AG20443 (cell line): Measurements from ENCODE around the gene ROR1.
A peak's percentile ranks its signal among the peaks of the same experiment; 100 is the strongest.

Source experiments
- DNase-seq: peaks from one replicate; pipeline ENCODE4 v3.0.0; 2012; ENCODE audit warnings: low spot score, mixed read lengths

ROR1 gene

GRCh38 chr1:63975481-63975880 is 201.7 kb downstream of the ROR1 start:
- no peak for DNase-seq

- DNase-seq: no peak
Observed at GRCh38 chr1:63976006-63976405, 202.2 kb downstream of the ROR1 start.

GRCh38 chr1:63977466-63977865 is 203.6 kb downstream of the ROR1 start:
- no peak for DNase-seq

- no peak for DNase-seq
Observed at GRCh38 chr1:63980740-63981407, 207.1 kb downstream of the ROR1 start.

DNA sequence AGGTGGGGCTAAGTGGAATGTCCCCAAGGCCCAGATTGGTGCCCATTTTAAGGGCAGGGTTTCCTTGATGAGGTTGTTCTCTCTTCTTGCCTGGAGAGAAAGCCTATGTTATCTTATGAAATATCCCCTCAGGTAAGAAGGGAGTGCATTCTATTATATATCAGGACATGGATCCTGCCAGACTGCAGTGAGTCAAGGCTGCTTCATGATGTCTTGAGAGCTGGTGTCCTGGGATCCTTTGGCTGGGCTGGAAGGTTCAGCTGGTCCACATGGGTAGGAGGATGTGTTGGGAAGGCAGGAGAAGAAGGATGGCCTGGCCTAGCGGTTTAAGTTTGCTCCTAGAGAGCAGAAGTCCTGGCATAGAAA is 207.6 kb downstream of the ROR1 start:
- DNase-seq: no peak

DNA sequence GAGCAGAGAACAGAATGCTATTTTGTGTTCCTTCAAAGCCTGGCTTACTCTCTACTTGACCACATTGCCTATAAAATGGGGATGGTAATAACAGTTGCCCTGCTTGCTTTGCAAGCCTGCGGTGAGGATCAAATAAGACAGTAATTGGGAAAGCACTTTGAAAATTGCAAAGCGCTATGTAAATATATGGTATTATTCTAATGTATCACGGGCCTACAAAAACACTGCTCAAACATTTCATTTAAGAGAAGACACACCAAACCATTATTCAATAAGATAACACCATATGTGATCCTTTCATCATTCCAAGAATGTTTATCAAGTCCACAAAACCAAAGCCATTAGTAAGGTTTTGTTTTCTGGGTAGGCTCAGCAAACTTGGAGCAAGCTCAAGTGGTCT is 208.4 kb downstream of the ROR1 start:
- DNase-seq: no peak

DNA sequence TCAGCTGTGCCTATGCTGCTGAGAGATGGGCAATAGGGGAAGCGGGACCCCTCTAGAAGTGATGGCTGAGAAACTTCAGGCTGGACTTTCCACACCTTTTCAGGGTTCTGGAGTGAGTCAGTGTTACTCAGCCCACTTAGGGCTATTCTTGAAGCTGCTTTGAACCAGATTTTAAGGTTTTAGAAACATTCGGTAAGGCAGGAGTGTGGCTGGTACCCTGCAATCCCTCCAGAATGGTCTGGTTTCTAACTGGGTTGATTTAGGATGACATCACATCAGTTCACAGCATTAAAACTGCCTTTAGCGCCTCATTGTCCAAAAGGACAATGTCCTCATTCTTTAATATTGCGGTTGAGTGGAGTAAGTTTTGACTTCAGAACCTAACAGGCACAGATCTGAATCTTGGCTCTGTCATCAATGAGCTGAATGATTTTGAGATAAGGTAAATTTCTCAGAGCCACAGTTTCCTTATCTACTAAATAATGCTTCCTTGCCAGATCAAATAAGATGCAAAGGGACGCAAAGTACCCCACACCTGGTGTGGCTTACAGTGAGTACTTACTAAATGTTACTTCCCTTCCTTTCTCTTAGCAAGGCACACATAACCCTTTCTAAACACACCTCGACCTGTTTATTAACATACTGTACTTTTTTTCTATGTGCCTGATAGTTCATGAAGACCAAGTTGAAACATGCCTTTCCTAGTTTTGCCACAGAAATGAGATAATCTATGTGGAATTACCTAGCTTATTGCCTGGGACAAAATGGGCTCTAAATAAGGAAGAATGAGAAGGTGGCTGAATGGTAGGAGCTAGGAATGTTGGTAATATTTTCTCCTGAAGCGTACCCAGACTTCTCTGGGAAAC is 209.8 kb downstream of the ROR1 start:
- DNase-seq: no peak

- DNase-seq: peak; percentile 55
Observed at GRCh38 chr1:63984257-63984929, 210.6 kb downstream of the ROR1 start.

DNA sequence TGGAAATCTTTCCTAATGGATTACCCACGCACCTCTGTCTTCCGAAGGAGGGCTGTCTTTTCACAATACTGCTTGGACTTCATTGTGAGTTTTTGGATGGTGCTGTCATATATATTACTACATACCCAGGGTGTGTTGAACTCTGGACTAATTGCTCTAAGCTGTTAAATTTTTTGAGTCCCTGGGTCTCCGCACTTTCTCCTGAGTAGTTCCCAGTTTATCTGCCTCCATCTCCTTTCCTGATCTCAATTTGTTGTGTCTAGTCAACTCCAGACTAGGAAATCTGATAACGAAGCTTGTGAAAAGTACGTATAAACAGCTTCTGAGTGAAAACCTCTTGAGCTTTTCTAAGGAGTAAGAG is 211.1 kb downstream of the ROR1 start:
- no peak for DNase-seq

DNA sequence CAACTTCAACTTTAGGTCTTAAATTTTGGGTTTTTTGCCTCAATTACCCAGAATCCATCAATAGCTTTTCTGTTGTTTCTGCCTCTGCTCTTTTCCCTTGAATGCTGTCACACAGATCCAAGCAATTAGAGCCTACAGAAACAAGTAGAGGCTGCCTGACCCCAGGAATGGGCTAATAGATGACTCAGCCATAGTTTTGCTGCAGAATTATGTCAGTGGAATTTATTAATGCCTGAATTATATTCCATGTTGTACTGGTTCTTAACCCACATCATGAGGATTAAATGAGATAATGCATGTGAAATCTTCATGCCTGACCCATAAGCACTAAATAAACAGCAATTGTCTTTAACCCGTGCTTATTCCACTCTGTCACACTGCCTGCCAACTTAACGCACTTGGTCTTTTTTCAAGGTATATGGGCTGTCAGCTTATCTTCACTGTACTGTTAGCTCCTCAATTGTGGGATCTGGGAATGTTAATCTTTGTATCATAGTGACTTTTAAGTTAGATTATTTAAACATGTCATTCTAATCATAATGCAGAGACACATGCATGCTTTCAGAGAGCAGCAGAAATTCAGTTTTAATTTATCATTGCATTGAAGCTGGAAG is 213.3 kb downstream of the ROR1 start:
- DNase-seq: peak; percentile 74

- no peak for DNase-seq
Observed at GRCh38 chr1:63987628-63988024, 213.8 kb downstream of the ROR1 start.

GRCh38 chr1:63988941-63989340 is 215.1 kb downstream of the ROR1 start:
- DNase-seq: no peak

GRCh38 chr1:63991685-63992084 is 217.9 kb downstream of the ROR1 start:
- DNase-seq: no peak

- DNase-seq: peak; percentile 33
Observed at GRCh38 chr1:64000021-64000420, 226.2 kb downstream of the ROR1 start.

GRCh38 chr1:64001038-64001437 is 227.2 kb downstream of the ROR1 start:
- DNase-seq: no peak

DNA sequence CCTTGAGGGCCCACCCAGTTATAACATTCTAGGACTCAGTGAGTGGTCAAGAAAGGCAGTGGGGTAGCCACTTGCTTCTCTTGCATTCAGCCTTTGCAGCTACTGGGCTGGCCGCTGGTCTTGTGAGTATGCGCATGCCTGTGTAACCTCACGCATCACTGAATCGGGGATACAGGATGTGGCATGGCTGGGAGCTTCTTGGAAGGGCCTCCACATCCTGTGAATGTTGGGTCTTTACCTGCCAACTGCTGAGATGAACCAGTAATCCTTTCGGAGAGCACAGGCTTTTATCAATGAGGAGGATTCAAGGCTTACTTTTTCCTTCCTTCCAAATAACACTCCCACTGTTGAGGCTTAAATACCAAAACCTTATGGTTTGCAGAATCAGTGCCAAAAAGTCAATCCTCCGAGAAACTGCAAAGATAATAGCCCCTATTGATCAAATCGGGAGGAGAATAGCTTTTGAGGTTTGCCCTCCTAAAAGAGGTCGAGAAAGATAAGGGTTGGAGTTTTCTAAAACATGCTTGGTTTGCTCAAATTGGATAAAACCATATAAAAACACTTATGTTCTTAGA is 230.7 kb downstream of the ROR1 start:
- no peak for DNase-seq

DNA sequence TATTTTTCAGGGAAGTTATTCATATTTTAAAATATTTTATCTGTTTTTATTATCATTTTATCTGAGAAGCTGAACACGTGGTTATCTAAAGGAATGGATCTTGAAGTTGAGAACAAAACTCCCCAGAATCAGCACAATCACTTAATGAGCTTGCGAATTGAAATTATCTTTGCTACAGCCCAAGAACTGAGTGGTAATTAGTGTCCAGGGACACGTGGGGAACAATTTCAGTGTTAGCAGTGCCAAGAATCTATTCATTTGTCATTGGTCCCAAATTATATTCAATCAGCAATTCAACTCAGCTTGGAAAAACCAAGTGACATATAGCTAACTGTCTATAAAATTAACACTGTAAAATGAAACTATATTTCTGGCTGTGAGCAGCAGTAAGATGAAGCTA is 232.0 kb downstream of the ROR1 start:
- DNase-seq: no peak

GRCh38 chr1:64006276-64007051 is 232.6 kb downstream of the ROR1 start:
- peak; percentile 79 for DNase-seq

DNA sequence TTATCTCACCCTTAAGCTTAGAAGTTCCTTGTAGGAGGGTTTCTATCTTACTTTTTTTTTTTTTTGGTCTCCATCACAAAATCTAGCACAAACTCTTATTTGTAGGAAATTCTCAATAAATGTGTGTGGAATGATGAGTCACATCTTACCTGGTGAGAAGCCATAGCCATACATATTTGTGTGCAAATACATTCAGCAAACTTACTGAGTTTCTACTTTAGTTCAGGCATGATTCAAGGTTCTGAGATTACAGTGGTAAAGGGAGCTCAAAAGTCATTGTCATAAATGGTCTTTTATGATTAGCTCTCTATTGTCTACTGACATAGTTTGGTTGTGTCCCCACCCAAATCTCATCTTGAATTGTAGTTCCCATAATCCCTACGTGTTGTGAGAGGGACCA is 236.5 kb downstream of the ROR1 start:
- DNase-seq: no peak

GRCh38 chr1:64013395-64013794 is 239.6 kb downstream of the ROR1 start:
- DNase-seq: no peak

DNA sequence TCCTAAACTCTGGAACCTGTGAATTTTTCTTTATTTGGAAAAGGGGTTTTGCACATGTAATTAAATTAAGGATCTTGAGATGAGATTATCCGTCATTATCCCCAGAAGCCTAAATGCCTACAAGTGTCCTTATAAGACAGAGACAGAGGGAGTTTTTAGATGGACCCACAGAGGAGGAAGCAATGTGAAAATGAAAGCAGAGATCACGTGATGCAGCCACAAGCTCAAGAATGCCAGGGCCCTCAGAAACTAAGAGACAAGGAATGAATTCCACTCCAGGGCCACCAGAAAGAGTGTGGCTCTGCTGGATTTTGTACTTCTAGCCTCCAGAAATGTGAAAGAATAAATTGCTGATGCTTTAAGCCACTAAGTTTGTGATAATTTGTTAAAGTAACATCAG is 246.0 kb downstream of the ROR1 start:
- peak; percentile 79 for DNase-seq

DNA sequence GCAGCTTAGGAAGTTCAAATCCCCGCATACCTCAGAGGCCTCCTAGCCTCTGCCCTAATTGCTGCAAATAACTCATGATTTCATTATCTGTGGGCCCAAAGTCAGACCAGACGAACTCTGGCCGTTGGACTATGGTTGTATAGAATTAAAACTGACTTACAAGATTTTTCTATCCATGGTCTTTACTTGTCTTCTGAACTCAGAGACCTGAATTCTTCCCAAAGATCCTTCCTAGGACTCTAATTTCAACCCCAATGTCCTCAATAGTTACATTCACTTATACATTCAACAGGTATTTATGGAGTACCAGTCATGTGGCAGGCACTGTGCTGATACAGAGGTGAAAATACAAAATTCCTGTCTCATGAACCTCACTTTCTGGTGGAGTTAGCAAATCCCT is 247.2 kb downstream of the ROR1 start:
- DNase-seq: no peak
